ENCODE results near the gene ZSCAN25. TPM values are rescaled to one million over a fixed set of nuclear protein-coding genes. Genes with fewer than 3 reads are reported as not detected.

Gene ZSCAN25
- total RNA-seq = 6.1 and 6.3 TPM in 2 replicates

GRCh38 chr7:99616359-99617191, at the start of gene ZSCAN25:
Gene ZSCAN25, plus strand, starts transcription at chr7:99616946. Its CDS starts 2,661 bp downstream, at chr7:99619607.

DNA sequence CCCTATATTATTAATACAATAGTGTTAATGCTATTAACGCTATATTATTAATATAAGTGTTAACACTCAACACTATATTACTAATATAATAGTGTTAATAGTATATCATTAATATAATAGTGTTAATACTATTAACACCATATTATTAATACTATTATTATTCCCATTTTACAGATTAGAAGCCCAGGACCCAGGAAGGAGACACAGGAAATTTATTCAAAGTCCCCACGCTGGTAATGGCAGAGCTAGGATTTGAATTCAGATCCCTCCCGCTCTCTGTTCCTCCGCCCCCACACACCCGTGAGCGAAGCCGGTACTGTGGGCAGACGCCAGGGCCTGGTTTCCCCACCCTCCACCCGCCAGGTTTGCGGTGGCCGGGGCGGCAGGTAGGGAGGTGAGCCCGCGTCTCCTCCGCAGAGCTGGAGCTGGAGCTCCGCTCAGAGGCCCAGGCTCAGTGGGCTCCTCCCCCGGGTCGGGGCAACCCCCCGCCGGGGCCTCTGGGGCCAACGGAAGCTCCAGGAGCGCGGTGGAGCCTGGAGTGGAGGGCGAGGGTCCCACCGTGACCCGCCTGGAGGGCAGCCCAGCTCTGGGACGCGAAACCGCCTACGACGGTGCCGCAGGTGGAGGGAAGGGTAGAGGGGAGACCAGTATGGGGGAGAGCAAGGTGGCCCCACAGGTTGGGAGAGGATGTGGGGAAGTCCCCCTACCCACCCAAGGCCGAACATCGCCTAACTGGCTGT, 18.8 kb upstream of the ZSCAN25 start, which contains the start of gene TMEM225B:
Gene TMEM225B (plus strand): TSS at position 506 of the 740 bp plus-strand sequence. CDS start 6,122 bp downstream, outside the sequence.

GRCh38 chr7:99679400-99680191, 62.9 kb downstream of the ZSCAN25 start, which contains the start of gene CYP3A5:
Gene CYP3A5, minus strand, starts transcription at chr7:99679996. Its CDS starts 100 bp downstream, at chr7:99679896.

Other genes starting within 250 kb of the ZSCAN25 start
- gene ARPC1B, start 242.2 kb upstream of the ZSCAN25 start, total RNA-seq = 364 and 380 TPM in 2 replicates
- gene PDAP1, start 208.3 kb upstream of the ZSCAN25 start, total RNA-seq = 64.9 and 77.7 TPM in 2 replicates
- 71.8 and 77.4 TPM in 2 replicates for gene BUD31, start 208.0 kb upstream of the ZSCAN25 start, total RNA-seq
- gene PTCD1, start 178.1 kb upstream of the ZSCAN25 start, total RNA-seq = 3.9 and 6.7 TPM in 2 replicates
- 14.2 and 29.7 TPM in 2 replicates for gene CPSF4, start 178.0 kb upstream of the ZSCAN25 start, total RNA-seq
- gene ATP5MF, start 150.8 kb upstream of the ZSCAN25 start, total RNA-seq = 1,347 and 1,860 TPM in 2 replicates
- 1.0 and 1.8 TPM in 2 replicates for gene ZNF789, start 144.1 kb upstream of the ZSCAN25 start, total RNA-seq
- 15.4 and 18.4 TPM in 2 replicates for gene ZNF394, start 116.7 kb upstream of the ZSCAN25 start, total RNA-seq
- gene ZKSCAN5, start 112.3 kb upstream of the ZSCAN25 start, total RNA-seq = 5.7 and 5.9 TPM in 2 replicates
- gene FAM200A, start 64.8 kb upstream of the ZSCAN25 start, total RNA-seq = 3.6 and 4.9 TPM in 2 replicates
- gene ZNF655, start 58.3 kb upstream of the ZSCAN25 start, total RNA-seq = 36.0 and 51.3 TPM in 2 replicates
- gene TMEM225B, start 18.7 kb upstream of the ZSCAN25 start, total RNA-seq = 0.87 TPM in 1 of 2 replicates, not detected in the other
- not detected in 2 replicates for gene CYP3A5, start 63.0 kb downstream of the ZSCAN25 start, total RNA-seq
- not detected in 2 replicates for gene CYP3A7, start 118.2 kb downstream of the ZSCAN25 start, total RNA-seq
- gene CYP3A4, start 167.2 kb downstream of the ZSCAN25 start, total RNA-seq = not detected in 2 replicates
- not detected in 2 replicates for gene CYP3A43, start 211.1 kb downstream of the ZSCAN25 start, total RNA-seq